Esophagus squamous epithelium (tissue), 5 donors: ENCODE data around the gene PGBD4. TPM values are rescaled to one million over a fixed set of nuclear protein-coding genes. Genes with fewer than 3 reads are reported as not detected.
A peak's percentile ranks its signal among the peaks of the same experiment; 100 is the strongest.

Source experiments
- DNase-seq: peaks from one replicate; lab custom pipeline; 2025; lab: John Stamatoyannopoulos, UW
- H3K27ac ChIP-seq, 4 donors: fragments of 200-600 bp; sonication (generic); one replicate each; pipeline ENCODE4 v1.5.1; 2016 to 2019; ENCODE audit warnings: mild to moderate bottlenecking in 1 of 4
- H3K27me3 ChIP-seq, 4 donors: fragments of 200-600 bp; sonication (generic); 1 replicate in 3 of 4; 2 replicates in 1 of 4; pipeline versions ENCODE4 v1.5.1 to v1.6.0; 2017 to 2021; ENCODE audit warnings: antibody characterized with exemption in 1 of 4
- H3K36me3 ChIP-seq, 3 donors: fragments of 200-600 bp; sonication (generic); one replicate each; pipeline ENCODE4 v1.5.1; 2016 to 2019
- H3K4me1 ChIP-seq, 3 donors: fragments of 200-600 bp; sonication (generic); one replicate each; pipeline ENCODE4 v1.5.1; 2017 to 2019
- H3K4me3 ChIP-seq, 4 donors: fragments of 200-600 bp; sonication (generic); 1 replicate in 3 of 4; 2 replicates in 1 of 4; pipeline ENCODE4 v1.5.1; 2016 to 2019; ENCODE audit warnings: mild to moderate bottlenecking in 2 of 4, moderate library complexity in 1 of 4
- H3K9me3 ChIP-seq, 3 donors: fragments of 200-600 bp; sonication (generic); one replicate each; pipeline ENCODE4 v1.5.1; 2016 to 2019
- POLR2A ChIP-seq, 4 donors: fragments of 450-650 bp; IDR thresholded peaks; one replicate each; pipeline ENCODE4 v1.6.1; 2017; ENCODE audit warnings: antibody characterized with exemption in 4 of 4, mild to moderate bottlenecking in 4 of 4, moderate library complexity in 3 of 4
- WGBS, 2 donors: methylation state at CpG; one replicate each; pipeline ENCODE4 v1.1.5; 2018; 5-methylcytosine and 5-hydroxymethylcytosine counted together
- intact Hi-C: fragments of 100-400 bp; cut with DNase I; formaldehyde crosslinking; loops from one replicate; pipeline ENCODE4 v1.15.0; 2022
- total RNA-seq, 4 donors: library from RNA; depleted of rRNA; stranded (reverse); fragments of >200 nt; gene quantifications; one replicate each; pipeline ENCODE4 v1.1.0, GENCODE V29; 2016
- TF ChIP-seq, protein P1 (sequence below), 6 experiments: fragments of 450-650 bp in 4 of 6; fragments of 200-600 bp in 2 of 6; sonication (generic) in 2 of 6; IDR thresholded peaks; one replicate each; pipeline ENCODE4 v1.5.1; 2016 to 2019; ENCODE audit warnings: antibody characterized with exemption in 6 of 6, mild to moderate bottlenecking in 4 of 6, moderate library complexity in 4 of 6
- donor health status: DM: yes; HTN: yes; CAD: no.

PGBD4 gene
- total RNA-seq, 4 donors from 2014 or later: 0.70 to 1.7 (median 0.98) TPM

GRCh38 chr15:34155859-34156258 is 54.0 kb downstream of the PGBD4 start:
- intact Hi-C loops: no loop called here
- H3K4me1 ChIP-seq: no peaks in the 10 kb centered on the region
- H3K27ac ChIP-seq: peak overlapping the region in 1 of 4 donors; percentile 53
- TF ChIP-seq POLR2A (IDR thresholded peaks at IDR 0.05): no peak
- TF ChIP-seq, protein P1, sequence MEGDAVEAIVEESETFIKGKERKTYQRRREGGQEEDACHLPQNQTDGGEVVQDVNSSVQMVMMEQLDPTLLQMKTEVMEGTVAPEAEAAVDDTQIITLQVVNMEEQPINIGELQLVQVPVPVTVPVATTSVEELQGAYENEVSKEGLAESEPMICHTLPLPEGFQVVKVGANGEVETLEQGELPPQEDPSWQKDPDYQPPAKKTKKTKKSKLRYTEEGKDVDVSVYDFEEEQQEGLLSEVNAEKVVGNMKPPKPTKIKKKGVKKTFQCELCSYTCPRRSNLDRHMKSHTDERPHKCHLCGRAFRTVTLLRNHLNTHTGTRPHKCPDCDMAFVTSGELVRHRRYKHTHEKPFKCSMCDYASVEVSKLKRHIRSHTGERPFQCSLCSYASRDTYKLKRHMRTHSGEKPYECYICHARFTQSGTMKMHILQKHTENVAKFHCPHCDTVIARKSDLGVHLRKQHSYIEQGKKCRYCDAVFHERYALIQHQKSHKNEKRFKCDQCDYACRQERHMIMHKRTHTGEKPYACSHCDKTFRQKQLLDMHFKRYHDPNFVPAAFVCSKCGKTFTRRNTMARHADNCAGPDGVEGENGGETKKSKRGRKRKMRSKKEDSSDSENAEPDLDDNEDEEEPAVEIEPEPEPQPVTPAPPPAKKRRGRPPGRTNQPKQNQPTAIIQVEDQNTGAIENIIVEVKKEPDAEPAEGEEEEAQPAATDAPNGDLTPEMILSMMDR (IDR thresholded peaks at IDR 0.05): no peak
- H3K36me3 ChIP-seq: peaks cover 9 to 98% (median 17%) of the 10 kb centered on the region in 3 donors
- H3K9me3 ChIP-seq: peaks cover 0 to 40% (median 20%) of the 10 kb centered on the region in 3 donors
- H3K27me3 ChIP-seq: no peaks in the 10 kb centered on the region
- no peak for DNase-seq
- H3K4me3 ChIP-seq: no peak overlapping the region
- WGBS, 2 donors: 90 to 93% methylated on average over 5 to 7 of the region's 7 CpGs

Other genes with a start within 250 kb of the PGBD4 start
- not detected for gene CHRM5, start 133.6 kb upstream of the PGBD4 start, total RNA-seq
- gene AVEN, start 62.9 kb upstream of the PGBD4 start, total RNA-seq: 10 to 100 TPM in 3 of 4 donors, 1 to 10 TPM in 1; 9.9 to 17.5 (median 16.5) TPM
- gene EMC7, start 221 bp upstream of the PGBD4 start, total RNA-seq: 10 to 100 TPM; 18.9 to 62.1 (median 36.1) TPM
- 10 to 100 TPM; 35.8 to 96.2 (median 74.3) TPM for gene KATNBL1, start 108.0 kb downstream of the PGBD4 start, total RNA-seq
- 100 to 1,000 TPM; 114 to 154 (median 139) TPM for gene EMC4, start 122.9 kb downstream of the PGBD4 start, total RNA-seq
- gene SLC12A6, start 235.7 kb downstream of the PGBD4 start, total RNA-seq: 10 to 100 TPM; 33.0 to 70.3 (median 49.5) TPM
- 100 to 1,000 TPM; 132 to 213 (median 176) TPM for gene NOP10, start 241.1 kb downstream of the PGBD4 start, total RNA-seq
- not detected for gene NUTM1, start 241.2 kb downstream of the PGBD4 start, total RNA-seq